CD4-positive, alpha-beta T cell treated with Interleukin-17A for 4 hours (primary cell): Measurements from ENCODE around the gene PCDH9.
A peak's percentile ranks its signal among the peaks of the same experiment; 100 is the strongest.

Experiments
- DNase-seq: peaks from one replicate; pipeline ENCODE4 v3.0.0-alpha.2; 2020; ENCODE audit warnings: mixed read lengths

Gene PCDH9

GRCh38 chr13:67155898-67156722, 74.0 kb downstream of the PCDH9 start:
- DNase-seq: no peak

GRCh38 chr13:67152085-67152484, 78.1 kb downstream of the PCDH9 start:
- DNase-seq: no peak

DNA sequence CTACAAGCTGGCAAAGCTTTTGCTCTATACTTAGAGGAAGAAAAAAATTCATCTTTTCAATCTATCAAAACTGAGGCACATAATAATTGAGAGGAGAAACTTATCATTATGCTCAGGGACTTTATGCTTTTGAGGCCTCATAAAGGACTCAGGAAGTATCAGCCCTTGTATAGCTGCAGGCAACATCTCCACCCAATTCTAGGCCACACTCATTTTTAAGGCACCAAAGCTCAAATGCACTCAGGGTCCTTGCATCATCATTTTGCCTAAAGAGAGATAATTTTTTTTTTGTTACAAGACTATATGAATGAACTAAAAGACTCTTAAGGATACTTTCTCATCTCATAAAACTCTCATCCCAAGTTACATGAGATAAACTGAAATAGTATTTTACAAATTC, 78.5 kb downstream of the PCDH9 start:
- no peak for DNase-seq

GRCh38 chr13:67150608-67151007, 79.5 kb downstream of the PCDH9 start:
- no peak for DNase-seq

GRCh38 chr13:67148161-67148571, 82.0 kb downstream of the PCDH9 start:
- DNase-seq: no peak

GRCh38 chr13:67147342-67148133, 82.6 kb downstream of the PCDH9 start:
- no peak for DNase-seq

GRCh38 chr13:67146523-67147130, 83.5 kb downstream of the PCDH9 start:
- DNase-seq: no peak

DNA sequence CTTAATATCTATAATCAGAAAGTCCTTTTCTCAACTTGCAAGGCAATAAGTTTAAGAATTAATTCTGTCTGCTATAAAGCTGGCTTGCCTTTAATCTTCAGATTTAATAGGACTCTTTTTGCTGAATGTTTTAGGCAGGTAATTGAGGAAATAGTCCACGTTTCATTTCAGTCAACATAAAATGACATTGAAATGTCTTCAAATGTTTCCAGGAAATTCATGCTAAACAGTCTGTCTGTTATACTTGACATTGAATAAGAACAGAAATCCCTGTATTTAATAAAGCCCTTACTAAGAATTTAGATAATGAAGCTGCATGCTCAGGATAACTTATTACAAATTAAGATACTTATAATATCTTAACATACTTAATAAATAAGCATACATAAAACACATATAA, 84.2 kb downstream of the PCDH9 start:
- DNase-seq: no peak

- no peak for DNase-seq
These were observed 86.5 kb downstream of the PCDH9 start for GRCh38 chr13:67143544-67144115.

DNA sequence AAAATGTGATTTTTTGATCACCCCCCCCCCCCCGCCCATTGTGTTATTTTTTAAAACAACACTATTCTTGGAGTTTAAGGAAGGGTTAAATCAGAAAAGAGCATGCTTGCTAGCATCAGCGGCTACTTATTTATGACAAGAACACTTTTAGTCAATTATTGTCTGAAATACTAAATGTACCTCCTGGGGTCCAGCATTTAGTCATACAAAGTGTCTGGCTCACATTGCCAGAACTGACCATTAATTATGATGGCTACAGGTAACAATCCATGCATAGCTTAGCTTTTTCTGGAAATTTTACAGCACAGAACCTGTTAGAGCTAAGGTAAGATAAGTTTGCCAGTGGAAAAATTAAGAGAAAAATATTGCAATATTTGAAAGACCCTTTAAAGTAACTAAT, 90.1 kb downstream of the PCDH9 start:
- no peak for DNase-seq

GRCh38 chr13:67139551-67139950, 90.6 kb downstream of the PCDH9 start:
- DNase-seq: no peak

DNA sequence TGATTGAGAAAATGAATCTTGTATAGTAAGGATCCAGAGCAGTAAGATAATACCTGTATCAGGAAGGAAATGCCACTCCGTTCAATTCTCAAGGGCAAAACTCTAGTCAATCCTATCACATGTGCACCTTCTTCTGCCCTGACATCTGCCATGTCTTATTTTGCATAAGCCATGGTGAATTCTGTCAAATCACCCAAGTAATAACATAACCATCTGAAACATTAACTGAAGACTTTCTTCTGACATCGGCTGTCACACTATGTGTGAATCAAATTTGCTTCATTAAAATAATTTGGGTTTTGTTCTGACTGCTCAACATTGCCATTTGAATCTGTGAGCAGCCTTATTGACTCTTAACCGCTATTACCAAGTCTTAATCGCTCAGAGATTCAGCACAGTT, 91.2 kb downstream of the PCDH9 start:
- DNase-seq: no peak

DNA sequence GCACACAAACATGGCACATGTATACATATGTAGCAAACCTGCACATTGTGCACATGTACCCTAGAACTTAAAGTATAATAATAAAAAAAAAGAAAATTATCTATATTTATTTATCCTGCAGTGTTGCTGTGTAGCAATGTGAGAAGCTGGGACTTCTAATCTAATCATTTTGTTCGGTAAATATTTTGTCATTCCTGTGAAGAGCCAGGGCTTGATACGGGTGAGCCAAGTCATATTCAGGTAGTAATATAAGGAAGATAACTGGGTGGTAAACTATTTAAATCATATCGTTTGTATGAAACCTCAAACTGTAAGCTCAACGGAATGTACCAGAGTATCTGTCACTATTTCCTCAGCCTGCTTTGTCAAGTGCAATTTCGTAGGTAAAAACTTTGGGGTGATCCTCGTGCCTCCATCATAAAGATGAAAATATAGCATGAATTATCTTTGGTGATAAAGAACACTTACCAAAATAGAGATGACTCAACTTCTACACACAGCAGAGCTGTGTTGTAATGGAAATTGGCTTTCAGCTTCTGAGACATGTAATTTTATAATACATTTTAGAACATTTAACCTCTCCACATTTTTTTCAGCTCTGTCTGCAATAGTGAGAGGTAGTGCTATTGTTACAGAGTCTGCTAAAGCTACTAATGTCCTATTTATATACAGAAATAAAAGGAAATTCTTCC, 92.9 kb downstream of the PCDH9 start:
- no peak for DNase-seq

DNA sequence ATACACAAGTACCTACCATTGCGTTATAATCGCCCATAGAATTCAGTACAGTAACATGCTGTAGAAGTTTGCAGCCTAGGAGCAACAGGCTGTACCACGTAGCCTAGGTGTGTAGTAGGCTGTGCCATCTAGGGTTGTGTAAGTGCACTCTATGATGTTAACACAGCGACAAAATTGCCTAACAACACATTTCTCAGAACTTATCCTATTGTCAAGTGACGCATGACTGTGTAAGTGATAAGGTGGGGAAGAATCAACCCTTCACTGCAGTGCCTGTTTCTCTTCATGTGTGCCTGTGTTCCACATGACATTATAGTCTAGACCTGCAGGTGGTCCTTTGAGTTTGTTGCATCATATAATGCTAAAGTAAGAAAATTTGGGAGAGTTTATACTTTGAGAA, 94.0 kb downstream of the PCDH9 start:
- DNase-seq: no peak

DNA sequence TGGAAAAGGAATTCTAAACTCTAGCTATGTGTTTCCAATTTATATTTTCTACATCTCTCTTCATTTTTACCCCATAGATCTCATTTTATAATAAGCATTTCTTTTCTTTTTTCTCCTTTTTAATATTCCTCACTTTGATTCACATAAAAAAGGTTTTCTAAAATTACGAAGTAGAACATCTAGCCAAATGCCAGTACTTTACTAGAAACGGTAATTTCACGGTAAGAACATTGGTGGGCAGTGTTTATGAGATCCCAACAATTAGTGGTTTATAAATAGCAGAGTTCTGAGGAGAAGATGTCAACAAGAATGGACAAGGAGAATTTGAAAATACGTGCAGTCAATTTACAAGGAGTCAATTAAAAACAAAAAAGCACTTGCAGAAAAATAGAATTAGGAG, 94.8 kb downstream of the PCDH9 start:
- no peak for DNase-seq

DNA sequence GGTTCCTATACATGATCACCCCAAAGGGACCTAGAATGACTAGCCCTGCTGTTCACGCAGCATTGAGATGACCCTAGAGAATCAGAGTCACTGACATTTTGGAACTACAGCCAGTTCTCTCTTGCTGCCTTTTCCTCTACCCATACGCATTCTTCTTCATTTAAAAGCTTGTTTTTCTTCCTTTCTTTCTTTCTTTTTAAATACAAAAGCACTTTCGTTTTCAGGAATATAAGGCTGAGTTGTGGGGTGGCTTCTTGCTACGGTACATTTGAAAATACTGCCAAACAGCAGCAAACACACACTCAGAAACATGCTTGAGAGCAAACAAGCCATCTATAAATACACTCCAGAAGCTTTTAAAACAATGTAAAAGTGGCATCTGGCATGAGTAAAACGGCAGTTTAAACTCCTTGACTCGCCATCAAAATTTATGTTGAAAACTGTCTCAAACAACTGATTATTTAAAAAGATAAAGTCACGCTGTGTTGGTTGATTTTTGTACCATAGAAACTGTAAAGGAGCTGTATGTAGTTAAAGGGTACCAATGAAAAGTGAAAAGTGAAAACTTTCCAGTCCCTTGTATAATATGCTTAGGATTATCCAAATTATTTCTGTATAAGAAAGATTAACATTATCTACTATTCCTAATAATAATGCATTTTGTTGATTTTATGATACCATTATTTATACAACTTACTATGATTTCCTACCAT, 95.6 kb downstream of the PCDH9 start:
- no peak for DNase-seq

- DNase-seq: no peak
These were observed 96.7 kb downstream of the PCDH9 start for GRCh38 chr13:67133476-67133875.

GRCh38 chr13:67131393-67131792, 98.7 kb downstream of the PCDH9 start:
- no peak for DNase-seq

GRCh38 chr13:67130444-67130843, 99.7 kb downstream of the PCDH9 start:
- DNase-seq: no peak

DNA sequence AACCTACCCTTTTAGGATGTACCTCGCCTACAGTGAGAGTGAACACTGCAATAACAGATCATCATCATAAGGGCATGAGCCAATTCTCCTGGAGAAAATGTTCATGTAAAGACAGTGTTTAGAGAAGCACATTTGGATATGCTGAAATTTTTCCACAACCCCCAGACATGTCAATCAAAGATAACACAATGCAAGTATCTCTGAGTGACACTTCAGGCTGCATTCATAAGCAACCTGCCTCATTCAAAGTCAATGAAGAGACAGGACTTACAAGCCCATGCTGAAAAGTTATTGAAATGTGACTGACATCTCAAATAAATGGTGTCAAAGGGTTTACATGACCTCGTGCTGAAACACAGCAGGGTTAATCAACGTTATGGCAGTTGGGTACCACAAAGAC, 102.0 kb downstream of the PCDH9 start:
- no peak for DNase-seq

DNA sequence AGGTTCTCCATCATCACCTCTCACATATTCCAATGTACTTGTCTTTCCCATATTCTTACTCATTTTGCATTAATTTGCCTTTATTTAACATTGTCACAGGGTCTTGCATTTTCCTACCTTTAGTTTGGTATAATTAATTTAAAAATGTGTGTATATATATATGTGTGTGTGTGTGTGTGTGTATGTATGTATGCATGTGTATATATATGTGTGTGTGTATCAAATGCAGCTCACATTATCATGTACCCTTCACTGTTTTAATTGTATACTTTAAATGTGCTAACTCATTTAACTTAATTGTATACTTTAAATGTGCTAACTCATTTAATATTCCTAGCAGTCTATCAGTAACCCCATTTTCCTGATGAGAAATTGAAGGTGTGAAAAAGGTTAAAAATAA, 104.5 kb downstream of the PCDH9 start:
- DNase-seq: no peak

DNA sequence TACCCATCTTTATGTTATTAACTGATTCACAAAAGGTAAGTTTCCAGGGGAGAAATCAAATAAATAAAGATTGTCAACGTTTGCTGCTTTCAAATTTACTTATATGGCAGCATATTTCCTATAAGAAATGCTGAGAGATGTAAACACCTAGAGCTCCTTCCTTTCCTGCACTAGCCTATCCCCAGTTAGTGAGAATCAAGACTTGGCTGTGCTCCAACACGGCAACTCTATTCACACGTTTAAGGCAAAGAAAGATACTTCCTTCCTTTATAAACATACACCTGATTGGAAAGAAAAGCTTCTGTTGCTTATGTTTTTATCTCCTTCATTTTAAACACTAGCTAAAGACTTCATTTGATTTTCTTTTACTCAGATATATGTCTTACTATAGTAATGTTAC, 107.0 kb downstream of the PCDH9 start:
- DNase-seq: peak; percentile 8
